ENCODE measurements around the gene NDRG3.
A peak's percentile ranks its signal among the peaks of the same experiment; 100 is the strongest.

NDRG3 gene

DNA sequence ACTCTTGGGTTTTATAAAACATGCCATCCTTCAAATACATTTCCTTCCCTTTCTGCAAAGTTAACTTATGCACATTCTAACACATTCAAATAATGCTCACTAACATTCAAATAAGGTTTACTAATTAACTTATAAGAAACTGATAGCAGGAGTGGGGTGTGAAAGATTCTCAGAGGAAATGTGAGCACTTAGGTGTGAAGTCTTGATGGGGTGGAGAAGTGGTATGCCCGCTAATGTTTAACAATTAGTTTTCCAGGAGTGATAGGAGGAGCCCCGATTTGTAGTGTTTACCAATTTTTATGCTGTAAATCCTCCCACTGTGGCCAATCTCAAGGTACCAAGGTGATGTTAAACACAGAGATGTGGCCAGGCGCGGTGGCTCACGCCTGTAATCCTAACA, 46.0 kb upstream of the NDRG3 start:
- Histone ChIP-seq H3K18ac (ENCODE audit: low read length) (no peak overlapping the region), H3K36me3 (replicated peaks in 1 of 2; ENCODE audit: control insufficient read depth in 2 of 2, insufficient read depth in 2 of 2, low read length in 2 of 2) (peaks cover 40 to 73% of the 10 kb centered on the region in 2 donors)

DNA sequence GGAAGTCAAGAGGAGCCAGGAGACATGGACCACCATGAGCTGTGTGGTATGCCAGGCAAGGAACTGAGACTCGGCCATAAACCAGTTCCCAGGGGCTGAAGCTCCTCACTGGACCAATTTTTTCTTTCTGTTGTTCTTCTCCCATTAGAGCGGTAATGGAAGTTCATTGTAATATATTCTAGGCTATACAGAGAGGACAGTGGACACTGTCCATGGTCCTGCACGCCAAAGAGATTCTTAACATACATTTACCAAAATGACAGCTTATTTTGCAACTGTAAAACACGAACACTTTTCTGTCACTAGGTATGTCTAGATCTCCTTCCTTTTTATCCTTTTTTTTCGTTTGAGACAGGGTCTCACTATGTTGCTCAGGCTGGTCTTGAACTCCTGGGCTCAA, 40.8 kb upstream of the NDRG3 start:
- Histone ChIP-seq H3K4ac (ENCODE audit: low read length) (no peak overlapping the region), H2BK12ac (ENCODE audit: low read length) (no peak overlapping the region), H2AK5ac (ENCODE audit: low read depth, low read length) (no peak overlapping the region), H3K4me2 (ENCODE audit: insufficient read depth, low read length, poor library complexity, severe bottlenecking) (no peak overlapping the region), H2AFZ (ENCODE audit: low read length) (no peak overlapping the region), H3K27me3 (ENCODE audit: control insufficient read depth in 3 of 3, insufficient read depth in 3 of 3, low read depth in 1 of 3, low read length in 3 of 3) (no peaks in the 10 kb centered on the region), H3K9ac (ENCODE audit: low read depth, low read length, poor library complexity) (no peak overlapping the region), H3K18ac (ENCODE audit: low read length) (no peak overlapping the region), H3K27ac (replicated peaks; ENCODE audit: low read length) (no peak overlapping the region), H2BK120ac (ENCODE audit: low read depth, low read length) (no peak overlapping the region), H3K23ac (ENCODE audit: low read depth, low read length, poor library complexity) (no peak overlapping the region), H3K4me3 (ENCODE audit: low read length in 2 of 2) (no peak overlapping the region), H3K9me3 (replicated peaks in 1 of 2; ENCODE audit: control insufficient read depth in 2 of 2, insufficient read depth in 1 of 2, low read depth in 1 of 2, low read length in 2 of 2) (no peaks in the 10 kb centered on the region), H3K4me1 (ENCODE audit: control insufficient read depth in 2 of 2, insufficient read depth in 1 of 2, low read depth in 1 of 2, low read length in 2 of 2) (no peaks in the 10 kb centered on the region), H4K8ac (ENCODE audit: low read depth, low read length) (no peak overlapping the region), H2BK15ac (ENCODE audit: low read length) (no peak overlapping the region), H3K36me3 (replicated peaks in 1 of 2; ENCODE audit: control insufficient read depth in 2 of 2, insufficient read depth in 2 of 2, low read length in 2 of 2) (peaks cover 33 to 70% of the 10 kb centered on the region in 2 donors), H2BK5ac (ENCODE audit: low read length) (no peak overlapping the region), H4K91ac (ENCODE audit: low read depth, low read length, poor library complexity) (no peak overlapping the region), H3K79me1 (ENCODE audit: low read depth, low read length) (peaks cover 4% of the 10 kb centered on the region), H3K14ac (ENCODE audit: low read length) (no peak overlapping the region)
- no peak for DNase-seq (ENCODE audit: low spot score)
- no CpG with 5 or more reads among the region's 5 CpGs for WGBS, 2 donors (ENCODE audit: extremely low coverage in 2 of 2, insufficient read length in 2 of 2, insufficient replicate concordance in 1 of 2)

More for the DNA sequence above, 46.0 kb upstream of the NDRG3 start:
- Histone ChIP-seq H3K23ac (ENCODE audit: low read depth, low read length, poor library complexity) (no peak overlapping the region), H2BK120ac (ENCODE audit: low read depth, low read length) (no peak overlapping the region), H2AK5ac (ENCODE audit: low read depth, low read length) (no peak overlapping the region), H2BK15ac (ENCODE audit: low read length) (no peak overlapping the region), H2AFZ (ENCODE audit: low read length) (no peak overlapping the region), H3K27ac (replicated peaks; ENCODE audit: low read length) (no peak overlapping the region), H3K4ac (ENCODE audit: low read length) (no peak overlapping the region), H2BK5ac (ENCODE audit: low read length) (no peak overlapping the region), H3K4me3 (ENCODE audit: low read length in 2 of 2) (no peak overlapping the region), H4K91ac (ENCODE audit: low read depth, low read length, poor library complexity) (no peak overlapping the region), H3K9me3 (replicated peaks in 1 of 2; ENCODE audit: control insufficient read depth in 2 of 2, insufficient read depth in 1 of 2, low read depth in 1 of 2, low read length in 2 of 2) (no peaks in the 10 kb centered on the region), H3K9ac (ENCODE audit: low read depth, low read length, poor library complexity) (no peak overlapping the region), H4K8ac (ENCODE audit: low read depth, low read length) (no peak overlapping the region), H3K79me1 (ENCODE audit: low read depth, low read length) (no peaks in the 10 kb centered on the region), H3K27me3 (ENCODE audit: control insufficient read depth in 3 of 3, insufficient read depth in 3 of 3, low read depth in 1 of 3, low read length in 3 of 3) (no peaks in the 10 kb centered on the region), H3K4me1 (ENCODE audit: control insufficient read depth in 2 of 2, insufficient read depth in 1 of 2, low read depth in 1 of 2, low read length in 2 of 2) (no peaks in the 10 kb centered on the region), H3K4me2 (ENCODE audit: insufficient read depth, low read length, poor library complexity, severe bottlenecking) (no peak overlapping the region), H3K14ac (ENCODE audit: low read length) (no peak overlapping the region), H2BK12ac (ENCODE audit: low read length) (no peak overlapping the region)
- no peak for DNase-seq (ENCODE audit: low spot score)
- no CpG with 5 or more reads among the region's 5 CpGs for WGBS, 2 donors (ENCODE audit: extremely low coverage in 2 of 2, insufficient read length in 2 of 2, insufficient replicate concordance in 1 of 2)

DNA sequence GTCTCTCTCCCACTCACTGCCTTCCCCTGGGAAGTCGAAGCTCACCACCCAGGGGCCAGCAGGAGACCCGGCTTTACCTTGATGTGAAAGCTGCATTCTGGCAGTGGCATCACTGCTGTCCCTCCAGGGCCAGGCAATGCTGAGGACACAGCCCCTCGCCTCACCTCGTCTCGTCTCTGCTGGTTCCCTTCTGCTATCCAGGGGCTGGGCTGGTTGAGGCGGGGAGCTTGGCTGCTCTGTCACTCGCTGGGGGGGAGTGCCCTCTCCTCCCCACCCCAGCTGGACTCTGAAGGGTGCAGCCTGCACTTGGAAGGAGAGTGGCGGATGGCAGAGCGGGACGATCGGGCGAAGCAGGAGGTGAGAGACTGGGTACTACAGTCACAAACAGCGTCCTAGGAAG, 40.4 kb upstream of the NDRG3 start:
- peaks cover 30 to 66% of the 10 kb centered on the region in 2 donors for H3K36me3 ChIP-seq (replicated peaks in 1 of 2; ENCODE audit: control insufficient read depth in 2 of 2, insufficient read depth in 2 of 2, low read length in 2 of 2)

DNA sequence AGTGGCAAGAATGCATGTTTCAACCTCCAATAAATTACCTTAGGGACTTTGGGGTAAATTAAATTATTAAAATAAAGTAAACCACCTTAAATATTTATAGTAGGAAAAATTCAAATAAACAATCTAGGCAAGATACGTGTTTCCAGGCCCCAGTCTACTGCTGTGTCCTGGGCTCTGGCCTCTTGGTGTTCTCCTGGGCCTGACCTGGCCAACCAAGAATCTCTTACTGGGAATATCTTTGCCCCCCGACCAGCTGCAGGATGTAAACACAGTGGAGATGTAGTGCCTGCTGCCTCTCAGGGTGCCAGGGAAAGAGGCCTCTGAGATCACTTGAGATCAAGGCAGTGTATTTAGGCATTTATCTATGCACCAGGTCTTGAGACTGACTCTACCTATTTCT, 39.4 kb upstream of the NDRG3 start:
- H3K23ac ChIP-seq (ENCODE audit: low read depth, low read length, poor library complexity): no peak overlapping the region
- no peak overlapping the region for H3K4me2 ChIP-seq (ENCODE audit: insufficient read depth, low read length, poor library complexity, severe bottlenecking)
- no peak overlapping the region for H3K4ac ChIP-seq (ENCODE audit: low read length)
- DNase-seq (ENCODE audit: low spot score): no peak
- H3K79me1 ChIP-seq (ENCODE audit: low read depth, low read length): peaks cover 4% of the 10 kb centered on the region
- no peak overlapping the region for H2BK120ac ChIP-seq (ENCODE audit: low read depth, low read length)
- no peak overlapping the region for H2AFZ ChIP-seq (ENCODE audit: low read length)
- no peak overlapping the region for H4K91ac ChIP-seq (ENCODE audit: low read depth, low read length, poor library complexity)
- H3K27me3 ChIP-seq (ENCODE audit: control insufficient read depth in 3 of 3, insufficient read depth in 3 of 3, low read depth in 1 of 3, low read length in 3 of 3): no peaks in the 10 kb centered on the region
- H3K4me3 ChIP-seq (ENCODE audit: low read length in 2 of 2): no peak overlapping the region
- no peak overlapping the region for H3K14ac ChIP-seq (ENCODE audit: low read length)
- H2BK5ac ChIP-seq (ENCODE audit: low read length): no peak overlapping the region
- H3K9ac ChIP-seq (ENCODE audit: low read depth, low read length, poor library complexity): no peak overlapping the region
- no peak overlapping the region for H3K18ac ChIP-seq (ENCODE audit: low read length)
- H2AK5ac ChIP-seq (ENCODE audit: low read depth, low read length): no peak overlapping the region
- no peak overlapping the region for H3K27ac ChIP-seq (replicated peaks; ENCODE audit: low read length)
- no peak overlapping the region for H2BK15ac ChIP-seq (ENCODE audit: low read length)
- no CpG with 5 or more reads among the region's 2 CpGs for WGBS, 2 donors (ENCODE audit: extremely low coverage in 2 of 2, insufficient read length in 2 of 2, insufficient replicate concordance in 1 of 2)
- H3K9me3 ChIP-seq (replicated peaks in 1 of 2; ENCODE audit: control insufficient read depth in 2 of 2, insufficient read depth in 1 of 2, low read depth in 1 of 2, low read length in 2 of 2): no peaks in the 10 kb centered on the region
- H3K36me3 ChIP-seq (replicated peaks in 1 of 2; ENCODE audit: control insufficient read depth in 2 of 2, insufficient read depth in 2 of 2, low read length in 2 of 2): peaks cover 30 to 64% of the 10 kb centered on the region in 2 donors
- H3K4me1 ChIP-seq (ENCODE audit: control insufficient read depth in 2 of 2, insufficient read depth in 1 of 2, low read depth in 1 of 2, low read length in 2 of 2): no peaks in the 10 kb centered on the region
- H2BK12ac ChIP-seq (ENCODE audit: low read length): no peak overlapping the region
- H4K8ac ChIP-seq (ENCODE audit: low read depth, low read length): no peak overlapping the region

More for the DNA sequence above, 40.4 kb upstream of the NDRG3 start:
- no peak overlapping the region for H3K9ac ChIP-seq (ENCODE audit: low read depth, low read length, poor library complexity)
- H3K4me2 ChIP-seq (ENCODE audit: insufficient read depth, low read length, poor library complexity, severe bottlenecking): no peak overlapping the region
- no peak overlapping the region for H3K4me3 ChIP-seq (ENCODE audit: low read length in 2 of 2)
- H3K14ac ChIP-seq (ENCODE audit: low read length): no peak overlapping the region
- H2AFZ ChIP-seq (ENCODE audit: low read length): no peak overlapping the region
- no peaks in the 10 kb centered on the region for H3K27me3 ChIP-seq (ENCODE audit: control insufficient read depth in 3 of 3, insufficient read depth in 3 of 3, low read depth in 1 of 3, low read length in 3 of 3)
- peak overlapping the region; percentile 53 for H3K18ac ChIP-seq (ENCODE audit: low read length)
- no CpG with 5 or more reads among the region's 13 CpGs for WGBS, 2 donors (ENCODE audit: extremely low coverage in 2 of 2, insufficient read length in 2 of 2, insufficient replicate concordance in 1 of 2)
- no peak overlapping the region for H2AK5ac ChIP-seq (ENCODE audit: low read depth, low read length)
- H3K4ac ChIP-seq (ENCODE audit: low read length): no peak overlapping the region
- H2BK12ac ChIP-seq (ENCODE audit: low read length): peak overlapping the region; percentile 69
- peak overlapping the region; percentile 77 for H2BK5ac ChIP-seq (ENCODE audit: low read length)
- no peak overlapping the region for H2BK15ac ChIP-seq (ENCODE audit: low read length)
- peaks cover 4% of the 10 kb centered on the region for H3K79me1 ChIP-seq (ENCODE audit: low read depth, low read length)
- H3K23ac ChIP-seq (ENCODE audit: low read depth, low read length, poor library complexity): peak overlapping the region; percentile 13
- no peaks in the 10 kb centered on the region for H3K9me3 ChIP-seq (replicated peaks in 1 of 2; ENCODE audit: control insufficient read depth in 2 of 2, insufficient read depth in 1 of 2, low read depth in 1 of 2, low read length in 2 of 2)
- H3K4me1 ChIP-seq (ENCODE audit: control insufficient read depth in 2 of 2, insufficient read depth in 1 of 2, low read depth in 1 of 2, low read length in 2 of 2): no peaks in the 10 kb centered on the region
- no peak for DNase-seq (ENCODE audit: low spot score)
- H4K91ac ChIP-seq (ENCODE audit: low read depth, low read length, poor library complexity): no peak overlapping the region
- H2BK120ac ChIP-seq (ENCODE audit: low read depth, low read length): no peak overlapping the region
- H4K8ac ChIP-seq (ENCODE audit: low read depth, low read length): no peak overlapping the region
- no peak overlapping the region for H3K27ac ChIP-seq (replicated peaks; ENCODE audit: low read length)
